Nephron (organoid): Measurements from ENCODE around the gene MSI2.

Source experiments
- H3K27ac Mint-ChIP-seq, 3 experiments: 2 replicates each; pipeline ENCODE4 v1.8.0; 2020; ENCODE audit warnings: mixed read lengths in 3 of 3, mild to moderate bottlenecking in 2 of 3, moderate library complexity in 1 of 3
- H3K27me3 Mint-ChIP-seq: 2 replicates; pipeline ENCODE4 v1.8.0; 2021; ENCODE audit warnings: low read depth, mild to moderate bottlenecking, moderate library complexity, mixed read lengths
- H3K36me3 Mint-ChIP-seq: 2 replicates; pipeline ENCODE4 v1.8.0; 2020; ENCODE audit warnings: low read depth, mixed read lengths
- H3K4me1 Mint-ChIP-seq: 2 replicates; pipeline ENCODE4 v1.8.0; 2020; ENCODE audit warnings: mixed read lengths
- H3K4me3 Mint-ChIP-seq, 3 experiments: 2 replicates each; pipeline ENCODE4 v1.8.0; 2020; ENCODE audit warnings: mild to moderate bottlenecking in 3 of 3, mixed read lengths in 3 of 3, moderate library complexity in 2 of 3
- H3K9me3 Mint-ChIP-seq: 2 replicates; pipeline ENCODE4 v1.8.0; 2020; ENCODE audit warnings: mixed read lengths
- TF ChIP-seq, protein P1 (sequence below), 3 experiments: fragments of 200-600 bp; sonication (generic); IDR thresholded peaks; one replicate each; pipeline ENCODE4 v1.5.0; 2021; ENCODE audit warnings: antibody characterized with exemption in 3 of 3; ENCODE audit not compliant: unreplicated experiment in 3 of 3

MSI2 gene

GRCh38 chr17:57305144-57305728, 48.9 kb downstream of the MSI2 start:
- Mint-ChIP-seq H3K9me3 (no peaks in the 10 kb centered on the region), H3K36me3 (peaks cover 72% of the 10 kb centered on the region), H3K4me1 (peaks cover 9% of the 10 kb centered on the region), H3K27ac (no peak overlapping the region), H3K4me3 (no peak overlapping the region), H3K27me3 (peaks cover 3% of the 10 kb centered on the region)
- TF ChIP-seq, protein P1, sequence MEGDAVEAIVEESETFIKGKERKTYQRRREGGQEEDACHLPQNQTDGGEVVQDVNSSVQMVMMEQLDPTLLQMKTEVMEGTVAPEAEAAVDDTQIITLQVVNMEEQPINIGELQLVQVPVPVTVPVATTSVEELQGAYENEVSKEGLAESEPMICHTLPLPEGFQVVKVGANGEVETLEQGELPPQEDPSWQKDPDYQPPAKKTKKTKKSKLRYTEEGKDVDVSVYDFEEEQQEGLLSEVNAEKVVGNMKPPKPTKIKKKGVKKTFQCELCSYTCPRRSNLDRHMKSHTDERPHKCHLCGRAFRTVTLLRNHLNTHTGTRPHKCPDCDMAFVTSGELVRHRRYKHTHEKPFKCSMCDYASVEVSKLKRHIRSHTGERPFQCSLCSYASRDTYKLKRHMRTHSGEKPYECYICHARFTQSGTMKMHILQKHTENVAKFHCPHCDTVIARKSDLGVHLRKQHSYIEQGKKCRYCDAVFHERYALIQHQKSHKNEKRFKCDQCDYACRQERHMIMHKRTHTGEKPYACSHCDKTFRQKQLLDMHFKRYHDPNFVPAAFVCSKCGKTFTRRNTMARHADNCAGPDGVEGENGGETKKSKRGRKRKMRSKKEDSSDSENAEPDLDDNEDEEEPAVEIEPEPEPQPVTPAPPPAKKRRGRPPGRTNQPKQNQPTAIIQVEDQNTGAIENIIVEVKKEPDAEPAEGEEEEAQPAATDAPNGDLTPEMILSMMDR (IDR thresholded peaks at IDR 0.05; ENCODE audit: unreplicated experiment in 3 of 3): no peak

DNA sequence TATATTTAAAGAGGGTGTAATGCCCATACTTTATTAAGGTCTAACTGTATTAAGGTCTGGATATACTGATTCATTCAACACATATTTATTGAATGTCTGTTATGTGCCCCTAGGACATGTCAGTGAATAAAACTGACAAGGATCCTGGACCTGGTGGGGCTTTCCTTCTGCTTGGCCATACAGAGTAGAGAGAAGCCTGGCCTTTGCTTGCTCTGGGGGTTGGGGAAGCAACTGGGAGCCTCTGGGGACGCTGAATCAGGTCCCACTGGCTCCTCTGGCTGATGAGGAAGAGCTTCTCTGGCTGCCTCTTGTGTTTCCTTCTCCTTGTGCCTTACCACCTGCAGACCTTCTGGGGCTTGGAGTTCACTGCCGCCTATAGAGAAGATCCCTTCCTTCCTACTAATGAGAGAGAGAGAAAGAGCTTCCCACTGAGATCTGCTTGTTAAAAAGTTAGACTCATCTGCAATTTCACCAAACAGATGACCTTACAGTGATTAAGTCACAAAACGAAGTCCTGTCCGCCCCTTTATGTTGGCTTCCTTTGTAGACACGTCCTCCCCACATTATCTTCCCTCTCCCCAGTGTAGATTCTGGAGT, 49.7 kb downstream of the MSI2 start:
- Mint-ChIP-seq H3K27me3 (peaks cover 3% of the 10 kb centered on the region), H3K4me3 (no peak overlapping the region), H3K27ac (no peak overlapping the region), H3K36me3 (peaks cover 68% of the 10 kb centered on the region), H3K4me1 (peaks cover 9% of the 10 kb centered on the region), H3K9me3 (no peaks in the 10 kb centered on the region)
- TF ChIP-seq, protein P1 (IDR thresholded peaks at IDR 0.05; ENCODE audit: unreplicated experiment in 3 of 3): no peak

GRCh38 chr17:57308543-57309186, 52.3 kb downstream of the MSI2 start:
- Mint-ChIP-seq H3K4me1 (peaks cover 5% of the 10 kb centered on the region), H3K4me3 (no peak overlapping the region), H3K27ac (no peak overlapping the region), H3K27me3 (peaks cover 1% of the 10 kb centered on the region), H3K9me3 (no peaks in the 10 kb centered on the region), H3K36me3 (peaks cover 55% of the 10 kb centered on the region)
- TF ChIP-seq, protein P1 (IDR thresholded peaks at IDR 0.05; ENCODE audit: unreplicated experiment in 3 of 3): no peak

- H3K36me3 Mint-ChIP-seq: peaks cover 56% of the 10 kb centered on the region
- peaks cover 5% of the 10 kb centered on the region for H3K4me1 Mint-ChIP-seq
- no peak overlapping the region for H3K4me3 Mint-ChIP-seq
- H3K27me3 Mint-ChIP-seq: peaks cover 4% of the 10 kb centered on the region
- TF ChIP-seq, protein P1 (IDR thresholded peaks at IDR 0.05; ENCODE audit: unreplicated experiment in 3 of 3): no peak
- no peaks in the 10 kb centered on the region for H3K9me3 Mint-ChIP-seq
- no peak overlapping the region for H3K27ac Mint-ChIP-seq
Measured at GRCh38 chr17:57309479-57309878, 53.2 kb downstream of the MSI2 start.

DNA sequence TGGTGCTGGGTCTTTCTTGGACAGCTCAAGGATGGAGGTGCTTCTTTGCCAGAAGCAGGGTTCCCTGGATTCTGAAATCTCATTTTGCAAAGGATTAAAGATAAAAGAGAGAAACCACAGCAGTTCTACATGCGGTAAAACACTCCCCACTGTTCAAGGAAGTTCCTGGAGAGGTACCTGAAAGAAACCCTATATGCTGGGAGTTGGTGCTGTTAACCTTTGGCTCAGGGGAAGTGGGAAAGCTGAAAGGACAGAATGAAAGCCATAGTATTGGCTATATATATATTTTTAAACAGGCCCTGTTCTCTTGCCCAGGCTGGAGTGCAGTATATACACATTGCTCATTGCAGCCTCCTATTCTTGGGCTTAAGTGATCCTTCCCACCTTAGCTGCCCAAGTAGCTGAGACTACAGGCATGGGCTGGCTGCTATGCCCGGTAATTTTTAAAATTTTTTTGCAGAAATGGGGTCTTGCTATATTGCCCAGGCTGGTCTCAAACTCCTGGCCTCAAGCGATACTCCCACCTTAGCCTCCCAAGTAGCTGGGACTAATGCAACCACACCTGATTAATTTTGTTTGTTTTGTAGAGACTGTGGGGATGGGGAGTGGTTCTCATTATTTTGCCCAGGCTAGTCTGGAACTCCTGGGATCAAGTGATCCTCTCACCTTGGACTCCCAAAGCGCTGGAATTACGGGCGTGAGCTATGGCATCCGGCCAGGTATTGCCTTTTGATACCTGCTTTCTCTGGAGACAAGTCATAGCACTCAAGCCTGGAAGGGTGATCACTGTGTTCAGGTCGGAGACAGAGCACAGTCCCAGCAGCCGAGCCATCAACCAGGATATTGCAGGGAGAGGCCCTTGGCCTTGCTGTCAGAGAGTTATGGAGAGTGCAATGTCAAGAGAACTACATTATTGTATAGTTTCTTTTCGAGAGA, 55.2 kb downstream of the MSI2 start:
- Mint-ChIP-seq H3K4me3 (no peak overlapping the region), H3K4me1 (peaks cover 5% of the 10 kb centered on the region), H3K36me3 (peaks cover 48% of the 10 kb centered on the region), H3K27ac (peak overlapping the region in 1 of 3 experiments; percentile 54), H3K9me3 (no peaks in the 10 kb centered on the region), H3K27me3 (peaks cover 4% of the 10 kb centered on the region)
- TF ChIP-seq, protein P1 (IDR thresholded peaks at IDR 0.05; ENCODE audit: unreplicated experiment in 3 of 3): no peak
